ENCODE measurements around the gene GPR156. TPM values are rescaled to one million over a fixed set of nuclear protein-coding genes. Genes with fewer than 3 reads are reported as not detected.
"Not testable (repeated sequence)": the region's sequence is repeated elsewhere in the genome, so short reads cannot be mapped to it uniquely, and the experiment has no call there.

Gene GPR156
- total RNA-seq, 4 donors from 2014 or later, result 0.46 to 0.79 (median 0.62) TPM

- DNase-seq (ENCODE audit: low spot score), result no peak
- ATAC-seq (ENCODE audit: low FRiP score), result no peak
- no peak for TF ChIP-seq CTCF (IDR thresholded peaks at IDR 0.05)
Observed at GRCh38 chr3:120157113-120157512, 127.9 kb downstream of the GPR156 start.

- no peak for TF ChIP-seq CTCF (IDR thresholded peaks at IDR 0.05)
- no peak for DNase-seq (ENCODE audit: low spot score)
- no peak for ATAC-seq (ENCODE audit: low FRiP score)
Observed at GRCh38 chr3:120156699-120157098, 128.3 kb downstream of the GPR156 start.

GRCh38 chr3:120155694-120156093 is 129.3 kb downstream of the GPR156 start:
- ATAC-seq (ENCODE audit: low FRiP score), result not testable (repeated sequence)

GRCh38 chr3:120155108-120155507 is 129.9 kb downstream of the GPR156 start:
- DNase-seq (ENCODE audit: low spot score), result no peak
- no peak for ATAC-seq (ENCODE audit: low FRiP score)
- TF ChIP-seq CTCF (IDR thresholded peaks at IDR 0.05), result no peak

More at GRCh38 chr3:120155694-120156093, 129.3 kb downstream of the GPR156 start:
- DNase-seq (ENCODE audit: low spot score), result not testable (repeated sequence)

GRCh38 chr3:120153294-120153693 is 131.7 kb downstream of the GPR156 start:
- TF ChIP-seq CTCF (IDR thresholded peaks at IDR 0.05), result no peak
- DNase-seq (ENCODE audit: low spot score), result no peak
- ATAC-seq (ENCODE audit: low FRiP score), result peak; percentile 87

GRCh38 chr3:120151791-120152190 is 133.2 kb downstream of the GPR156 start:
- DNase-seq (ENCODE audit: low spot score) (no peak), ATAC-seq (ENCODE audit: low FRiP score) (no peak)
- no peak for TF ChIP-seq CTCF (IDR thresholded peaks at IDR 0.05)

- TF ChIP-seq CTCF (IDR thresholded peaks at IDR 0.05), result no peak
- ATAC-seq (ENCODE audit: low FRiP score) (no peak), DNase-seq (ENCODE audit: low spot score) (no peak)
Observed at GRCh38 chr3:120148187-120148949, 136.7 kb downstream of the GPR156 start.
